ENCODE results near the gene ANXA10.

Gene ANXA10

GRCh38 chr4:168120811-168121210 lies 28.5 kb downstream of the ANXA10 start:
- TF ChIP-seq, protein P1, sequence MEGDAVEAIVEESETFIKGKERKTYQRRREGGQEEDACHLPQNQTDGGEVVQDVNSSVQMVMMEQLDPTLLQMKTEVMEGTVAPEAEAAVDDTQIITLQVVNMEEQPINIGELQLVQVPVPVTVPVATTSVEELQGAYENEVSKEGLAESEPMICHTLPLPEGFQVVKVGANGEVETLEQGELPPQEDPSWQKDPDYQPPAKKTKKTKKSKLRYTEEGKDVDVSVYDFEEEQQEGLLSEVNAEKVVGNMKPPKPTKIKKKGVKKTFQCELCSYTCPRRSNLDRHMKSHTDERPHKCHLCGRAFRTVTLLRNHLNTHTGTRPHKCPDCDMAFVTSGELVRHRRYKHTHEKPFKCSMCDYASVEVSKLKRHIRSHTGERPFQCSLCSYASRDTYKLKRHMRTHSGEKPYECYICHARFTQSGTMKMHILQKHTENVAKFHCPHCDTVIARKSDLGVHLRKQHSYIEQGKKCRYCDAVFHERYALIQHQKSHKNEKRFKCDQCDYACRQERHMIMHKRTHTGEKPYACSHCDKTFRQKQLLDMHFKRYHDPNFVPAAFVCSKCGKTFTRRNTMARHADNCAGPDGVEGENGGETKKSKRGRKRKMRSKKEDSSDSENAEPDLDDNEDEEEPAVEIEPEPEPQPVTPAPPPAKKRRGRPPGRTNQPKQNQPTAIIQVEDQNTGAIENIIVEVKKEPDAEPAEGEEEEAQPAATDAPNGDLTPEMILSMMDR (conservative IDR thresholded peaks at IDR 0.05; ENCODE audit: low read length): no peak
- no peak for TF ChIP-seq EZH2phosphoT487 (IDR thresholded peaks at IDR 0.05; ENCODE audit: borderline replicate concordance)
- no peaks in the 10 kb centered on the region for H3F3A ChIP-seq (ENCODE audit: low read depth)
- H3K9me2 ChIP-seq (replicated peaks; ENCODE audit: low read depth, low read length): no peaks in the 10 kb centered on the region

GRCh38 chr4:168124008-168124641 lies 31.8 kb downstream of the ANXA10 start:
- Histone ChIP-seq H3K4me2 (ENCODE audit: low read depth, low read length, poor library complexity, severe bottlenecking) (no peak overlapping the region), H3K9me2 (replicated peaks; ENCODE audit: low read depth, low read length) (no peaks in the 10 kb centered on the region), H4K20me1 (ENCODE audit: insufficient read depth, low read length, poor library complexity, severe bottlenecking) (no peaks in the 10 kb centered on the region), H3K4me1 (ENCODE audit: insufficient read depth, low read length, poor library complexity, severe bottlenecking) (no peaks in the 10 kb centered on the region), H3K9me3 (ENCODE audit: insufficient read depth, low read depth, low read length) (no peaks in the 10 kb centered on the region), H3F3A (ENCODE audit: low read depth) (no peaks in the 10 kb centered on the region), H2AFZ (ENCODE audit: low read length) (no peak overlapping the region), H3K36me3 (ENCODE audit: insufficient read depth, low read length) (no peaks in the 10 kb centered on the region), H3K4me3 (ENCODE audit: low read length, poor library complexity, severe bottlenecking) (no peak overlapping the region), H3K79me2 (ENCODE audit: insufficient read depth, low read length) (no peaks in the 10 kb centered on the region), H3K27me3 (ENCODE audit: insufficient read depth, low read length, poor library complexity, severe bottlenecking) (no peaks in the 10 kb centered on the region), H3K9ac (ENCODE audit: low read depth, low read length, poor library complexity, severe bottlenecking) (no peak overlapping the region)
- TF ChIP-seq, protein P1 (conservative IDR thresholded peaks at IDR 0.05; ENCODE audit: low read length): no peak
- no peak for TF ChIP-seq EZH2phosphoT487 (IDR thresholded peaks at IDR 0.05; ENCODE audit: borderline replicate concordance)

More at GRCh38 chr4:168120811-168121210, 28.5 kb downstream of the ANXA10 start:
- H3K9me3 ChIP-seq (ENCODE audit: insufficient read depth, low read depth, low read length): no peaks in the 10 kb centered on the region
- H3K79me2 ChIP-seq (ENCODE audit: insufficient read depth, low read length): no peaks in the 10 kb centered on the region
- H3K4me2 ChIP-seq (ENCODE audit: low read depth, low read length, poor library complexity, severe bottlenecking): no peak overlapping the region
- H3K27me3 ChIP-seq (ENCODE audit: insufficient read depth, low read length, poor library complexity, severe bottlenecking): no peaks in the 10 kb centered on the region
- H3K36me3 ChIP-seq (ENCODE audit: insufficient read depth, low read length): no peaks in the 10 kb centered on the region
- no peak overlapping the region for H3K4me3 ChIP-seq (ENCODE audit: low read length, poor library complexity, severe bottlenecking)
- no peaks in the 10 kb centered on the region for H4K20me1 ChIP-seq (ENCODE audit: insufficient read depth, low read length, poor library complexity, severe bottlenecking)
- no peaks in the 10 kb centered on the region for H3K4me1 ChIP-seq (ENCODE audit: insufficient read depth, low read length, poor library complexity, severe bottlenecking)
- H3K9ac ChIP-seq (ENCODE audit: low read depth, low read length, poor library complexity, severe bottlenecking): no peak overlapping the region
- no peak overlapping the region for H2AFZ ChIP-seq (ENCODE audit: low read length)

GRCh38 chr4:168126952-168127351 lies 34.6 kb downstream of the ANXA10 start:
- no peak overlapping the region for H3K4me3 ChIP-seq (ENCODE audit: low read length, poor library complexity, severe bottlenecking)
- H3K9ac ChIP-seq (ENCODE audit: low read depth, low read length, poor library complexity, severe bottlenecking): no peak overlapping the region
- H3K9me2 ChIP-seq (replicated peaks; ENCODE audit: low read depth, low read length): no peaks in the 10 kb centered on the region
- no peaks in the 10 kb centered on the region for H3F3A ChIP-seq (ENCODE audit: low read depth)
- H2AFZ ChIP-seq (ENCODE audit: low read length): no peak overlapping the region
- no peaks in the 10 kb centered on the region for H3K27me3 ChIP-seq (ENCODE audit: insufficient read depth, low read length, poor library complexity, severe bottlenecking)
- H4K20me1 ChIP-seq (ENCODE audit: insufficient read depth, low read length, poor library complexity, severe bottlenecking): no peaks in the 10 kb centered on the region
- TF ChIP-seq, protein P1 (conservative IDR thresholded peaks at IDR 0.05; ENCODE audit: low read length): no peak
- TF ChIP-seq EZH2phosphoT487 (IDR thresholded peaks at IDR 0.05; ENCODE audit: borderline replicate concordance): no peak
- H3K79me2 ChIP-seq (ENCODE audit: insufficient read depth, low read length): no peaks in the 10 kb centered on the region
- H3K4me2 ChIP-seq (ENCODE audit: low read depth, low read length, poor library complexity, severe bottlenecking): no peak overlapping the region
- H3K4me1 ChIP-seq (ENCODE audit: insufficient read depth, low read length, poor library complexity, severe bottlenecking): no peaks in the 10 kb centered on the region
- no peaks in the 10 kb centered on the region for H3K36me3 ChIP-seq (ENCODE audit: insufficient read depth, low read length)
- no peaks in the 10 kb centered on the region for H3K9me3 ChIP-seq (ENCODE audit: insufficient read depth, low read depth, low read length)

Measured in Loucy (cell line).